GM19452 (cell line): ENCODE data around the gene UQCRFS1.
"Not testable (repeated sequence)": the region's sequence is repeated elsewhere in the genome, so short reads cannot be mapped to it uniquely, and the experiment has no call there.

Experiments used
- ATAC-seq: cut with Tn5 transposase; IDR thresholded peaks from one replicate; pipeline ENCODE4 v1.9.1; 2021; ENCODE audit not compliant: unreplicated experiment

UQCRFS1 gene

GRCh38 chr19:29212648-29213573 lies at the start of gene UQCRFS1:
UQCRFS1 (minus strand) TSS chr19:29213151; CDS start chr19:29213118, 33 bp downstream.
- peak; percentile 97 for ATAC-seq

- no peak for ATAC-seq
These were observed 49.1 kb upstream of the UQCRFS1 start for GRCh38 chr19:29262085-29262484.

- no peak for ATAC-seq
These were observed 47.7 kb upstream of the UQCRFS1 start for GRCh38 chr19:29260477-29261317.

- no peak for ATAC-seq
These were observed 46.9 kb upstream of the UQCRFS1 start for GRCh38 chr19:29259867-29260281.

GRCh38 chr19:29259153-29259552 lies 46.2 kb upstream of the UQCRFS1 start:
- no peak for ATAC-seq

- no peak for ATAC-seq
These were observed 43.6 kb upstream of the UQCRFS1 start for GRCh38 chr19:29256516-29256915.

GRCh38 chr19:29255912-29256311 lies 43.0 kb upstream of the UQCRFS1 start:
- ATAC-seq, result no peak

- no peak for ATAC-seq
These were observed 42.1 kb upstream of the UQCRFS1 start for GRCh38 chr19:29255006-29255405.

- ATAC-seq, result not testable (repeated sequence)
These were observed 36.8 kb upstream of the UQCRFS1 start for GRCh38 chr19:29249798-29250197.

- no peak for ATAC-seq
These were observed 35.4 kb upstream of the UQCRFS1 start for GRCh38 chr19:29248332-29248844.

GRCh38 chr19:29247872-29248271 lies 34.9 kb upstream of the UQCRFS1 start:
- ATAC-seq, result no peak

GRCh38 chr19:29247471-29247870 lies 34.5 kb upstream of the UQCRFS1 start:
- no peak for ATAC-seq

GRCh38 chr19:29247051-29247450 lies 34.1 kb upstream of the UQCRFS1 start:
- ATAC-seq, result no peak

GRCh38 chr19:29245215-29245614 lies 32.3 kb upstream of the UQCRFS1 start:
- no peak for ATAC-seq

- ATAC-seq, result no peak
These were observed 28.4 kb upstream of the UQCRFS1 start for GRCh38 chr19:29241324-29241723.

GRCh38 chr19:29239213-29239776 lies 26.3 kb upstream of the UQCRFS1 start:
- no peak for ATAC-seq

- ATAC-seq, result no peak
These were observed 20.6 kb upstream of the UQCRFS1 start for GRCh38 chr19:29233591-29233990.

GRCh38 chr19:29232315-29232852 lies 19.4 kb upstream of the UQCRFS1 start:
- no peak for ATAC-seq

GRCh38 chr19:29231306-29231705 lies 18.4 kb upstream of the UQCRFS1 start:
- not testable (repeated sequence) for ATAC-seq

- no peak for ATAC-seq
These were observed 4.7 kb upstream of the UQCRFS1 start for GRCh38 chr19:29217616-29218015.

GRCh38 chr19:29216021-29216420 lies 3.1 kb upstream of the UQCRFS1 start:
- no peak for ATAC-seq
